ENCODE measurements around the gene SGK1.
"Not testable (repeated sequence)": the region's sequence is repeated elsewhere in the genome, so short reads cannot be mapped to it uniquely, and the experiment has no call there.

The SGK1 gene

DNA sequence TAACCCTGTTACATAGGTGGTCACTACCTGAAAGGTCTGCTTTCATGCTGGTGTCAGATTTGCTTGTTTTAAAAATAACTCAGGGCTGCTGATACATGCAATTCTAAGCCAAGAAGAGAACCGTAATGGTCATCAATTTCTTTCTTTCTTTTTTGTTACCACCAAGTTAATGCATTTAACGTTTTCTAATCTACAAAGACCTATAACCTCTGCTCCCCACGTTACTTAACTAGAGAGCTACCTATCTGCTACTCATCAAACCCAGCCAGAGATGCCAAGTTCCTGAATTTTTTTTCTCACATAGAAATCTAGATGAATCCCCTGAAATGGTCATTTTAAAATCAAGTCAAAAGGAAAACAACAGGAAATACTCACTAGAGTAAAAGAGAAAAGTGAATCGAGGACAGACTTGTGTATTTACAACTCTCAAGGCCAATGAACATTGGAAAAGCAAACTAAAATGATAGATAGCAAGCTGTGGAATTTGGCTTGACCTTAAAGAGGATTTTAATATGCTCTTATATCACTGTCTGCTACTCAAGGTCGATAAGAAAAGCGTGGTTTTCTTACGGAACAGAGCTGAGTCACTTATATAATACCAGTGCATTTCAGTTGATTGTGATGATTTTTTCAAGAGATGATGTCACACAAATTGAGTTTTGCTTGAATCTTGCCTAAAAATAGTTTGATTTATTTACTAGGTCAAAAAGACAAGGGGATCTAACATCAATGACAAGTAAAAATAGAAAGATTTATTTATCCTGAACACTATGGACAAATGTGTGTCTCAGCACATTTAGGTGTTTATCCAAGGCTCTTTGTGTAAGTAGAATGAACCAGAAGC is 67.9 kb downstream of the SGK1 start:
- DNase-seq = no peak

DNA sequence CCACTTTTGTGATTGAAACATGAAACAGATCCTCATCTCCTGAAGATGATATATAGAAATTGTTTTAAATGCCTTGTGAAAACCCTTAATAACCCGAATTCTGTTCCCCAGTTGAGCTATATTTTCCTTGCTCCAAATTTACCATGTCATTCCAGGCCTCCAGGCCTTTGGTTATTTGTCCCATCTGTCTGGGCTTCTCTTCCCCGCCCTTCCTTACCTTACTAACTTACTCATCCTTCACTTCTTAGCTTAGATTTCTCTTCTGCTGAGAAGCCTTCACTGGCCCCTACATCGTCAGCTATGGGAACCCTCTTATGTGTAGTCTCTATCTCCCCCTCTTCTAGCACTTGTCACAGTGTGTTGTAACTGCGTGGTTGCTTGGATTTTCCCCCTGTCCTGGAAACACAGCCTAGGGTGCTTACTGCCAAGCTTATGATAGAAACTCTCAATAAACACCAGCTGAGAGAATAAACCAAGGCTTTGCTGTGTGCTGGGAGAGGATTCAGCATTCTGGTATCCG is 68.6 kb downstream of the SGK1 start:
- no peak for DNase-seq

DNA sequence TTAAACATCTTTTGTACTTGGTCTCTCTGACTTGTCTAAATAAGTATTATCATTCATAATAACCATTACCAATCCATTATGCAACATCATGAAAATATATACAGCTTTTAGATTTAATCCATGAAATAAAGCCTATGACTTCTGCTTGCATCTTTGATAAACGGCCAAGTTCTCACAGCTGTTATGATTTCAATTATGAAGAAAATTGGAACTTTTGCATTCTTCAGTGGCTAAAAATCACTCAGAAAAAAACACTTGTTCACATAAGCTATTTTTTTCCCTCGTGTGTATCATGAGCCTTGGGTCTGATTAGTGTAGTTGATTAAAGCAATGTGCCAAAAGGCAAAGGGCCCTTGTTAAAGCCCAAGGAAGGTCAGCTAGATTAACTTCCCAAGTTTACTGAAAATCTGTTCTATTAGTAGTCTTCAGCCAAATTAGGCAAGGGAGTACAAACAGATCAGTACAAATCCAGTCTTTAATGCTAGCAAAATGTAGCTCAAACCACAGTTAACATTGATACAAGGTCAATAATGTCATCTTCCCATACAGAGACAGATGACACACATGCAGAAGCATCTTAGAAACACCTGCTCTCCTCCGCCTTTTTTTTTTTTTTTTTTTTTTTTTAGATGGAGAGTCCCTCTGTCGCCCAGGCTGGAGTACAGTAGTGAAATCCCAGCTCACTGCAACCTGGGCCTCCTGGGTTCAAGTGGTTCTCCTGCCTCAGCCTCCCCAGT is 69.9 kb downstream of the SGK1 start:
- DNase-seq = no peak

DNA sequence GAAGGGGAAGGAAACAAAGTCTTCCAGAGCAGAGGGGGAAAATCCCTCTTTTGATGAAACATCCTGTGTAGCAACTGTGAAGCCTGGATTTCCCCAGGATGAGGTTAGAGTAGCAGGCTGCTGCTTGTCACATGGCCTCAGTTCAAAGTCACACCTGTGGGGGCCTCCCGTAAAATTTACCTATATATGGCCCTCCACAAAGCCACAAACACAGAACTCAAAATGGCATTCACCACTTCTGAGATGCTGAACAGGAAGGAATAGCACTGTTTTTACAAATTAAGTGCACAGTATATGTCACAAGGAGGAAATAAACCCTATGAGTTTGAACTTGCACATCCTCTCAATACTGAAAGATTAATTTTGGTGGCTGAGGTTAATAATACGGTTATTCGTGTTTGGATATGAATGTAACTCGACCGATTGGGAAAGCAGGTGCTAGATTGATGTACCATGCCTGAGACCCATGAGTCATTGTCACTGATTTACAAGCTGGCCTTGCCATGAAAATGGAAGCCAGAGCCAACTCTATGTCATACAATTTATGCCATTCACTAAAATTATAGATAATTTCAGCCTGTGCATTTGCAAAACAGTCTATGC is 70.6 kb downstream of the SGK1 start:
- DNase-seq = no peak

DNA sequence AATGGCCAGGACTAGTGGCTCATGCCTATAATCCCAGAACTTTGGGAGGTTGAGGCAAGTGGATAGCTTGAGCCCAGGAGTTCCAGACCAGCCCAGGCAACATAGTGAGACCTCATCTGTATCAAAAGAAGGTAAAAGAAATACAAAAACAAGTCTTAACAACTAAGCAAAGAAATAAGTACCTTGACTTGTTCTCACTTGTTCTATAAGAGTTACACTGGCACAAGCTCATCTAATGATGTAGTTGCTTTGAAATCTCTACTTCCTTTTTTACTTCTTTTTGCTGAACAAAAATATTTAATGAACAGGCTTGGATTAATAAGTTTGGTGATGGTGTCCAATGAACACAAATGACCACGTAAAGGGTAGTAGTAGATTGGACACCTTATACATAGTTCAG is 72.2 kb downstream of the SGK1 start:
- no peak for DNase-seq

DNA sequence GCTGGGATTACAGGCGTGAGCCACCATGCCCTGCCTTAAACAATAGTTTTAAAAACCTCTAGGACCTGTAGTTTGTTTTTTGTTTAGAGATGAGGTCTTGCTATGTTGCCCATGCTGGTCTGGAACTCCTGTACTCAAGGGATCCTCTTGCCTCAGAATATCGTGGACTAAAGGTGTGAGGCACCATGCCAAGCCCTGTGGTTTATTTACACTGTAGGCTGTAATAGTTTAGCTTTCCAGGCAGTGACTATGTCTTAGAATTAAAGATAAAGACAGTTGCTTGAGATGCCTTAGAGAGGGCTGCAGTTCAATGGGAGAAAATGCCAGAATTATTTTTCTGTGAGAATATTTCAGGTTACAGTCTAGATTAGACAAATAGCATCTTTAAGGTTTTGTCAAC is 72.9 kb downstream of the SGK1 start:
- no peak for DNase-seq

DNA sequence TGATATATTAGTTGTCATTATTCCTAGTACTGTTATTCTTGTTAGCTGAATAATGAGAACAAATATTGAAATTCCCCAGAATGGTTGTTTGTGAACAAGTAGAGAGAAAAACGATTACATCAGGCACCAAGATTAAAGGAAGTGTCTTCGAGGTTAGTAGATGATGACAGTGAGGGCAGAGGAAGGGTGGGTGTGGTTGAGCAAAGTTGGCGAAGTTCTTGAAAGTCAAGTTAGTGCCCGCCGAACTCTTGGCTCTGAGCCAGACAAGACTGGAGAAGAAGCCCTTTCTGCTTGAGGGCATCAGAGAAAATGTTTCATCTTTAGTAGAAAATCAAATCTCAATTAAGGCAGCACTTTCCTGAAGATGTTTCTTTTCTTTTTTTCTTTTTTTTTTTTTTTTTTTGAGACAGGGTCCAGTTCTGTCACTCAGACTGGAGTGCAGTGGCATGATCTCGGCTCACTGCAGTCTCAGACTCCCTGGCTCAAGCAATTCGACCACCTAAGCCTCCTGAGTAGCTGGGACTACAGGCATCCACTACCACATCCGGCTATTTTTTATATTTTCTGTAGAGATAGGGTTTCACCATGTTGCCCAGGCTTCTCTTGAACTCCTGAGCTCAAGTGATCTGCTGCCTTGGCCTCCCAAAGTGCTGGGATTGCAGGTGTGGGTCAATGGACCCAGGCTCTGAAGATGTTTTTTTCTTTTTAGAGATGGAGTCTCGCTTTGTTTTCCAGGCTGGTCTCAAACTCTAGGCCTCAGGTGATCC is 77.1 kb downstream of the SGK1 start:
- DNase-seq = no peak

DNA sequence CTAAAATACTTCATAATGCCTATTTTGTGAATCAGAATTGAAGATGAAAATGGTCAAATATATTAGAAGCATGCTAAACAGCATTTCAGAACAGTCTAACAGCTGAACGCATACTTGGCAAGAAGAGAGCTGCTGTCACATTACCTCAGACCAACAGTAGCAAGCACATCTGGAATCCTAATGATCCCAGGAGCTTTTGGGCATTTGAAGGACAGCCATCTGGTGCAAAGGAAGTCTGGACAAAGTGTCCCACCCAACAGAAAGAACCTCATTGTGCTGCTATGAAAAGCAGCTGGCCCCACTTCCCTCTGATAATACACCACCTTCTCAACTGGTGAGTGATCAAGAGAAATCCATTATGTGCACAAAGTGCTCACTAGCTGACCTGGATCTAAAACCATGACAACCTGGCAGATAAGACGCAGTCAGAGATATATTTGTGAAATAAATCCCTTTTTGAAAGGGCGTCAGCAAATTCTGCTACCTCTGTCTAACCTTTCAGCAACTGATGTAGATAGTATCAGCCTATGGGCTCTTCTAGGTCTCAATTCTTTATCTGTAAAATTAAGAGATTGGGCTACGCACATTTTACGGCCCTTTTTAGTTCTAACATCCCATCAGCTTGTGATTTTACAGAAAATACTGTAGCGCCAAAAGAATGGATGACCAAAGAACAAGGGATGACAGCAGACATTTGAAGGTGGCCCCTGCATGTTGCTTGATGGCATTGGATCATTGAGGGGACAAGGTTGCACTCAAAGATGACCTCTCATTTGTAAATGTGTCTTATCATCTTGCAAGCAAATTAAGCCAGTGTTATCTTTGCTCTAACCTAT is 78.7 kb downstream of the SGK1 start:
- no peak for DNase-seq

DNA sequence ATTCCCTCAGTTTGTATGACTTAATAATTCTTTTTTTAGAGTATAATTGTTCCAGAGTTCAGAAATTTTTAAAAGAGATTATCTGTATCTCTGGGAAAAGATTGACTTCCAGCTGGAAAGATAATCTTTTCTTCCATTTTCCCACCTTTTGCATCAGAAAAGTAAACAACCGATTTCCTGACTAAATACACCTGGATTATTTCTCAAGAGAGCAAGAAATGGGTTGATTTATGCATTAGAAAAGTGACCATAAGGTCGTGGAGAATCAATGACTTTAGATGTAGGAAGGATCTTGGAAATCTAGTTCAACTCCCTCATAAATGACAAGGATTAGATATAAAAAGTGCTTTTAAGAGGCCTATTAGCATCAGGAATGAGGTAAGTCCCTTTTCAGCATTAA is 79.9 kb downstream of the SGK1 start:
- no peak for DNase-seq

DNA sequence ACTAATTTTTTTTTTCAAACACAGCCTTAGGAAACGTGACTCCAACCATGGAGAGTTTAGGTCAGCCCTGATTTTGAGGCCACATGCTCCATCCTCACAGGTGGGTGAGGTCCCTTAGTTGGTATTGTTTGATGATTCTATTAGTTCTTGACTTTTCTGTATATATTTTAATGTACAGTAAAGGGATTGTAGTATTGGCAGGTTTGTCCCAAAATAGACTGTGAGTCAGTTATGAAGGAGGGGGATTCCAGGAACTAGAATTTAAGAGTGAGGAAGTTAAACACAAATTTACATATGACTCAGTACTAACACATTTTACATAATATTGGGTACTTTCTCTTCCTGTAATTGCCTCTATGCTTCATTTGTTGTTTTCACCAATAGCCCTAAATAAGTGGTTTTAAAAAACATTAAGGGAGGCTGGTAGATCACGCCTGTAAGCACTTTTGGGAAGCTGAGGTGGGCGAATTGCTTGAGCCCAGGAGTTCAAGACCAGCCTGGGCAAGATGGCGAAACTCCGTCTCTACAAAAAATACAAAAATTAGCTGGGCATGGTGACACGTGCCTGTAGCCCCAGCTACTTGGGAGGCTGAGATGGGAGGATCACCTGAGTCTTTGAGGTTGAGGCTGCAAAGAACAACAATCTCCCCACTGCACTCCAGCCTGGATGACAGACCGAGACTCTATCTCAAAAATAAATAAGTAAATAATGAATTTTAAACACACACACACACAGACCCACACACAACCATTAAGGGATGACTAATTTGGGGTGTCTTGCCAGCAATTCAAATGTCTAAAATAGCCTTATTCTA is 81.8 kb downstream of the SGK1 start:
- no peak for DNase-seq

DNA sequence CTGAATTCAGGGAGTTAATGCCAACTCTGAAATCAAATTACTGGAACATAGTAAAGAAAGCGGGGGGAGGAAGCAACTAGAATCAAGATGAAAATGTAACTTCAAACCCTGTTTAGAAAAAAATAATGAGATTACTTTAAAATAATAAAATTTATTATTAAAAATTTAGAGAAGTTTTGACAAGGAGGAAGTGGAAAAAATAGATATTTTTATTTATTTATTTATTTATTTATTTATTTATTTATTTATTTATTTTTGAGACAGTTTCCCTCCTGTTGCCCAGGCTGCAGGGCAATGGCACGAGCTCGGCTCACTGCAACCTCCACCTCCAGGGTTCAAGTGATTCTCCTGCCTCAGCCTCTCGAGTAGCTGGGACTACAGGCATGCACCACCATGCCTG is 82.6 kb downstream of the SGK1 start:
- DNase-seq = not testable (repeated sequence)

DNA sequence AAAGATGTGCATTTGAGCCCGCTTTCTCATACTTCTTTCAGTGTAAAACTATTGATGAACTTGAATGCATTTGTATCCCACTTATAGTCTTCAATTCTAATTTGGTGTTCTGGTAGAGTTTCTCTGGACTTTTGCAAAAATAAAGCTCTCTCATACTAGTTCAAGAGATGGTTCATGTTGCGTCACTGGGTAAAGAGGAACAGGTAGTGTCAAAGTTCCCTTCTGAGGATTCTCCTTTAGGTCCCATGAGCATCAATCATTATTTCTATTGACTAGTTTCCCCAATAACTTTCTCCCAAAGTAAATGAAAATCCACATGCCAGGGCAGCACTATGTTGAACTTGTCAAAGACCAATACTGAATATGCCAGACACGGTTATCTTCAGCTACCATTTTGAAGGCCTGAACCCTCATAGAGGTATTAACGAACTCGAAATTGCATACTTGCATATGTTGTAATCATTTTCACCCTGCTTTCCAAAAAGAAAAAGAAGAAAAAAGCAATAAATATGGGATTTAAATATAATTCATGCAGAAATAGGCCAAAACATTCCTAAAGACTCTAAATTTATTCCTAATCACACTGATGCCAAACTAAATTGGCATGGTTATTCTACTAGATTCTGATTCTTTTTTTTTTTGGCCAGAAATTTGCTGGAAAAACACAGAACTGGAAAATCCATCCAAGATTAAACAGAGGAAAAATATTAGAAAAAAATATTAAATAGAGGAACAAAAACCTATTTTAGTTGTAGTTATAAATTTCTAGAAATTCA is 84.5 kb downstream of the SGK1 start:
- no peak for DNase-seq

DNA sequence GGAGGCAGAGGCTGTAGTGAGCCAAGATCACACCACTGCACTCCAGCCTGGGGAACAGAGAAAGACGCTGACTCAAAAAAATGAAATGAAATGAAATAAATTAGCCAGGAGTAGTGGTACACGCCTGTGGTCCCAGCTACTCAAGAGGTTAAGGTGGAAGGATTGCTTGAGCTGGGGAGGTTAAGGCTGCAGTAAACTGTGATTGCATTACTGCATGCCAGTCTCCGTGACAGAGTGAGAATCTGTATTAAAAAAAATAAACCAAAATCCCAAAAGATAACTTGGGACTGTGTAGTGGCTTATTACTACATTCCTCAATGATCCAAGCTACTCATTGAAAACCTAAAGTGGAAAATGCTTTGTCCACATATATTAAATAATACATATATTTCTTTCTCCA is 87.0 kb downstream of the SGK1 start:
- DNase-seq = no peak

DNA sequence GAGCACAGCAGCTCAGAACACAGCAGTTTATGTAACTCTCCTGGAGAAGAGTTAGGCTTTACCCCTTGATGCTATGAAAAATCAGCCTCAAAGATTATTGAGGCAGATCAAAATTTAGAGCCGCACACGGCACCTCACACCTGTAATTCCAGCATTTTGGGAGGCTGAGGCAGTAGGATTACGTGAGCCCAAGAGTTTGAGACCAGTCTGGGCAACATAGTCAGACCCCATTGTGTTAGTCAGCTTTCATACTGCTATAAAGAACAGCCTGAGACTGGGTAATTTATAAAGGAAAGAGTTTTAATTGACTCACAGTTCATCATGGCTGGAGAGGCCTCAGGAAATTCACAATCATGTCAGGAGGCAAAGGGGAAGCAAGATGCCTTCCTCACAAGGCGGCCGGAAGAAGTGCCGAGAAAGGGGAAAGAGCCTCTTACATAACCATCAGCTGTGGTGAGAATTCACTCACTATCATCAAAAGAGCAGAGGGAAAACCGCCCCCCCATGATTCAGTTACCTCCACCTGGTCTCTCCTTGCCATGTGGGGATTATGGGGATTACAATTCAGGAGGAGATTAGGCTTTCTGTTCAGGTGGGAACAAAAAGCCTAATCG is 87.7 kb downstream of the SGK1 start:
- no peak for DNase-seq

DNA sequence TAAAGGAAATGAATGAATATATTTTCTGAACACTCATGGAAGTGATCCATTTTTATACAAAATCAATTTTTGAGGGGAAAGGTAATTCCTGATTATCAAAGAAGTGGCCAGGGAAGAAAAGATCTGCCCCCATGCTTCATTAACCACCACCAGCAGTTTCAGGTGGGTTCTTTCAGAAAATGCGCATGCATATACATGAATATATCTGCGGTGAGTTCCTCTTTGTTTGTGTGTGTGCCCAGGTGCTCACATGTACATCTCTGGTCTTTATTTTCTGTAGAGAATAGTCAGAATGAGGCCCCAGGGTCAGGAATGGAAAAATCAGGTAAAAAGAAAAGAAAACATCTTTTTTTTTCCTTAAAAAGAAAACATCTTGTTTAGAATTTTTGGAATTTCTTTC is 88.4 kb downstream of the SGK1 start:
- DNase-seq = no peak

DNA sequence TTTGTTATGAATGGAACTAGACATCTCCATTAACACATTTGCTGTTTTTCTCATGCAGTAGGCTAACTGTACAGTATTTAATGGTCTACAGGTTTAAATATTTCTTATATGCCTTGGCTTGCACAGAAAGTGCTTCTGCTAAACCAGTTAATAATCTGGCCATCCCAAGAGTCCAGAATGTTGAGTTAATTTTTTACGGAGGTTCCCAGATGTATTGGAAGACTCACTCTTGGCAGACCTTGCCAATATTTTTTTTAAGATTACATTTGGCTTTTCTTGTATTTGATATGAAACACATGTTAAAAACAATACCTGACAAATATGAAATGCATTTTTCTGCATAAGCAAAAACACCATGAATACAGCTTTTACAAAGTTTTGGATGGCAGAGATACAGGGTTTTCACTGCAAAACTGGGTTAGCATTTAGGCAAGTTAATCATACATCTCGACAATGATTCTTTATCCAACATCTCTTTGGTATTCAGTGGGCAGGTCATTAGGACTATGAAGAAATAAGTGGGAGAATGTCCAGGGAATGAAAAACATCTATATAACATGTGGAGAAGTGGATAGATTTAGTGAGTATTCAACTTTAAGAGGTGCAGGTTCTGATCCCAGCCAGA is 94.0 kb downstream of the SGK1 start:
- no peak for DNase-seq

DNA sequence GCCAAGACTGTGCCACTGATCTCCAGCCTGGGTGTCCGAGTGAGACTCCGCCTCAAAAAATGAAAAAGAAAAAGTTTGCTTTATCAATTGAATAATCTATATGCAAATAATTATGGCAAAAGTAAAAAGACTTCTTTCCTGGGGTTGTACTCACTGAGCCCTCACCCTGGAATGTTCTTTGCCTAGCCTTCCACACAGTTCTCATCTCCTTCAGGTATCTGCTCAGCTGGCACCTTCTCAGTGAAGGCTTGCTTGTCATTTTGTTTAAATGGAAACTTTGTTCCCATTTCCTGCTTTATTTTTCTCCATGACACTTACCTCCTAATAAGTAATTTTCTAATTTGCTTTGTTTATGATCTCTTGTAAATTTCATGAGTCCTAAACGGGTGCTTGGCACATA is 96.7 kb downstream of the SGK1 start:
- DNase-seq = no peak

DNA sequence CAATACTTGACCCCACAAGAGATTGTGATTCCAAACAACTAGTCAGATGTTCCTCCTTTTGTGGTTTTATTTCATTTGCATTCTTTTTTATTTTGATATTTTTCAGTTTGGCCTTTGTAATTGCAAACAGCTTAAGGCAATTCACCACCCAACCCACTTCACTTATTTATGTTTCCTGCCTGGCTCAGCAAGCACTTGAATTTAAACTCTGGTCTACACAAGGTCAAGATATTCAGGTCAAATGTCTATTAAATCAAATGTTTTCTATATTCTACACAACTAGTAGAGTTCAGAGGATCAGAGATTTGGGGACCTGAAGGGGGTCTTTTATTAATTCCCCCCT is 100.1 kb downstream of the SGK1 start:
- no peak for DNase-seq

DNA sequence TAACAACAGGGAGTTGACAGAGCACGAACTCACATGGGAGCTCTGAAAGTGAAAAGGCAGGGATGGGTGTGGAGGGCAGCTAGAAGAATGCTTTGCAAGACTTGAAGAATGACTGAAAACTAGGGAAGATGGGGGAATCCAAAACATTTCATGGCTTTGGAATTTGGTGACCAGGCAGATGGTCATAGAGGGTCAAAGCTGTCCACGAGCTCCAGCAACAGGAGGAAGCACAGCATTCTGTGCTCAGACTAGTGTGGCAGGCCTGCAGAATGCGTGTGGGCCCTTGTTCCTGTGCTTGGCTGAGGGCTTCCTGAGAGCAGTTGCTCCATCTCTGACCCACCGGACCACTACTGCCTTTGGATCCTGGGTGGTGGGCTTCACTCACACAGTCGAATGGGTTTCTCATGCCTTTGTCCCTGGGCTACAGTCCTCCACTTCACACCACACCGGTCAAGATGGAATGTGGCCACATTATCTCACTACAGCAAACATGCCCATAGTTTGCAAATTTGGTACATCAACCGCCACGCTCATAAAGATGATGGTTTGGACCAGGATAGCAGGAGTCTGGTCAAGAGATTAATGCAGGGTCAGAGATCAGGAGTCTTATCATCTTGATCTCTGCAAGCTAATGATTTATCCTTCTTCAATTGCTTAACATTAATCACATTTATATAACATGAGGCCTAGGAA is 100.7 kb downstream of the SGK1 start:
- no peak for DNase-seq
